GM12864 (cell line): ENCODE data around the gene RGS16.

ENCODE experiments used
- DNase-seq: peaks from one replicate; pipeline ENCODE4 v3.0.0-alpha.2; 2011; ENCODE audit warnings: low read depth
- H3K4me3 ChIP-seq: 2 replicates; pipeline ENCODE4 v1.5.1; 2011; ENCODE audit warnings: mild to moderate bottlenecking, low read depth, low read length, control low read depth
- TF ChIP-seq, protein P1 (sequence below): IDR thresholded peaks from 2 replicates; pipeline ENCODE4 v1.5.1; 2011; ENCODE audit warnings: low read depth, mild to moderate bottlenecking, moderate library complexity, low read length, control low read depth, inconsistent platforms; ENCODE audit errors: missing control alignments

Gene RGS16

DNA sequence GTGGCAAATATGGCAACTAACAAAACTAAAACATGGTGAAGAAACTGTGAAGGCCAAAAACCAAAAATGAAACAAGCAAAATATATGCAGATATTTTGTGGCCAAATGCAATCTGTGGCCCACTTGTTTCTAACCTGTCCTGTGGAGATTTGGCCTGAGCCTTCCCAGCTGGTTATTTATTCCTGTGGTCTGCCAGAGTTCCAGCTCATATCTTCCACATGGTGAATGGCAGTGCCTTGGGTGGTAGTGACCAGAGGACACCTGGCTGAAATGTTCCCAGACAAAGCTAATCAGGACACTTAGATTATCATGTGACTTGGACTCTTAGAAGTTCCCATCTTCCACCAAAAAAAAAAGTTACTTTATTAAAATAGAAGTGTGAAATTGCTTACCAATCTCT lies 54.8 kb downstream of the RGS16 start:
- DNase-seq, result no peak
- TF ChIP-seq, protein P1, sequence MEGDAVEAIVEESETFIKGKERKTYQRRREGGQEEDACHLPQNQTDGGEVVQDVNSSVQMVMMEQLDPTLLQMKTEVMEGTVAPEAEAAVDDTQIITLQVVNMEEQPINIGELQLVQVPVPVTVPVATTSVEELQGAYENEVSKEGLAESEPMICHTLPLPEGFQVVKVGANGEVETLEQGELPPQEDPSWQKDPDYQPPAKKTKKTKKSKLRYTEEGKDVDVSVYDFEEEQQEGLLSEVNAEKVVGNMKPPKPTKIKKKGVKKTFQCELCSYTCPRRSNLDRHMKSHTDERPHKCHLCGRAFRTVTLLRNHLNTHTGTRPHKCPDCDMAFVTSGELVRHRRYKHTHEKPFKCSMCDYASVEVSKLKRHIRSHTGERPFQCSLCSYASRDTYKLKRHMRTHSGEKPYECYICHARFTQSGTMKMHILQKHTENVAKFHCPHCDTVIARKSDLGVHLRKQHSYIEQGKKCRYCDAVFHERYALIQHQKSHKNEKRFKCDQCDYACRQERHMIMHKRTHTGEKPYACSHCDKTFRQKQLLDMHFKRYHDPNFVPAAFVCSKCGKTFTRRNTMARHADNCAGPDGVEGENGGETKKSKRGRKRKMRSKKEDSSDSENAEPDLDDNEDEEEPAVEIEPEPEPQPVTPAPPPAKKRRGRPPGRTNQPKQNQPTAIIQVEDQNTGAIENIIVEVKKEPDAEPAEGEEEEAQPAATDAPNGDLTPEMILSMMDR, result no peak
- H3K4me3 ChIP-seq, result no peak overlapping the region
